Measurements from ENCODE around the gene PSME2.

The PSME2 gene

DNA sequence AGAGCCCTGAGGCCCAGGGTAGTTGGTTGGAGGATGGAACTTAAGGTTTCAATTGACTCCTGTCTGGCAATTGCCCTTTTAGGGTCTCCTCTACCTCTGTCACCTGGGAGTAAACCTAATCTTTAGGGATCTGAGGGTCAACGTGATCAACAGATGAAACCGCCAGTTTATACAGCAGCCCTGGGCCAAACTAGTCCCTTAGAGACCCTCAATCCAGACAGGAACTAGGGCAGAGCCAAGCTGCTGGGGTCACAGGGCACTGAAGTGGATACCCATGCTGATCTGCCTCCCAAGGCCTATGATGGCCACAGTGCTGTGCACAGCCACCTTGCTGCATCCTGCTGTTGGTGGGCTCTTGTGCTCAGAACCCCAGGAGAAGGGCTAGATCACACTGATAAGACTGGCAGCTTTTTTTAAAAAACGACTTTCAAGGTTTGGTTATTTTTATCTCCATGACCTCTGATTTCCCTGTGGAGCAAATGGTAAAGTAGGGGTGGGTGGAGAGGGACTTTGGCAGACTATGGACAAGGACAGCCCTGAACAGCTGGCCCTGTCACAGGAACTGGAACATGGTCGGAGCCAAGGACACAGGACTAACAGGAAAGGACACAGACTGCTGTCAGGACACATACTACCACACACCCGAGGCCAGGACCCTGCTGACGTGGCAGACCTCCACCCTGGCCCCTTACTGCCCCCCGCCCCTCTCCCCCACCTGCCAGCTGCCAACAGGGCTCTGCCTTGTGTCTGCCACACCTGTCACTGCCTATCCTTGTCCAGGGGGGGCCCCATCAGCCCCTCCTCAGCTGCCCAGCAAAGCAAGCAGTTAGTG lies 15.5 kb downstream of the PSME2 start:
- Histone ChIP-seq H3K27me3 (ENCODE audit: low read depth) (no peaks in the 10 kb centered on the region), H3K36me3 (replicated peaks) (no peaks in the 10 kb centered on the region), H3K9me3 (no peaks in the 10 kb centered on the region), H3K4me1 (peaks cover 4% of the 10 kb centered on the region), H3K4me3 (no peak overlapping the region)
- in situ Hi-C loops (cut with MboI; ENCODE audit: low sequenced_read_pairs): no loop called here
- no peak for DNase-seq (ENCODE audit: low spot score in 2 of 2)

DNA sequence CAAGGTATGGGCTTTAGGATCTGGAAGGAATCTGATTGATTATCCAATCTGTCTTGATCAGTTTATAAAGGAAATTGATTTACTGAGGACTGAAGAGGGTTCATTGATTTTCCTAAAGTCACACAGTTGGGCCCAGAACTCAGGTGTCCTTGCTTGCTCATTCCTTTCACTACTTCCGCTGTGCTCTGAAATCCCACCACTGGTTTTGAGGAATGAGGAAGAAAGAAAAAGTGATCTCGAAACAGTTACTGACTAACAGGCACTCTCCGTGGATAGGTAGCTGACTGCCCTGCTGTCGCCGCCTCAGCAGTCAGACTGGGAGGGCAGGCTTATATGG lies 16.1 kb downstream of the PSME2 start, which contains the start of gene FITM1:
Gene FITM1 (plus strand): TSS at position 280 of the 337 bp plus-strand sequence. CDS start 905 bp downstream, outside the sequence.
- in situ Hi-C loops (cut with MboI; ENCODE audit: low sequenced_read_pairs): no loop called here
- Histone ChIP-seq H3K4me1 (peaks cover 2% of the 10 kb centered on the region), H3K9me3 (no peaks in the 10 kb centered on the region), H3K27me3 (ENCODE audit: low read depth) (no peaks in the 10 kb centered on the region), H3K4me3 (no peak within 1 kb of the TSS), H3K36me3 (replicated peaks) (no peaks in the 10 kb centered on the region)
- no peak for DNase-seq (ENCODE audit: low spot score in 2 of 2)

DNA sequence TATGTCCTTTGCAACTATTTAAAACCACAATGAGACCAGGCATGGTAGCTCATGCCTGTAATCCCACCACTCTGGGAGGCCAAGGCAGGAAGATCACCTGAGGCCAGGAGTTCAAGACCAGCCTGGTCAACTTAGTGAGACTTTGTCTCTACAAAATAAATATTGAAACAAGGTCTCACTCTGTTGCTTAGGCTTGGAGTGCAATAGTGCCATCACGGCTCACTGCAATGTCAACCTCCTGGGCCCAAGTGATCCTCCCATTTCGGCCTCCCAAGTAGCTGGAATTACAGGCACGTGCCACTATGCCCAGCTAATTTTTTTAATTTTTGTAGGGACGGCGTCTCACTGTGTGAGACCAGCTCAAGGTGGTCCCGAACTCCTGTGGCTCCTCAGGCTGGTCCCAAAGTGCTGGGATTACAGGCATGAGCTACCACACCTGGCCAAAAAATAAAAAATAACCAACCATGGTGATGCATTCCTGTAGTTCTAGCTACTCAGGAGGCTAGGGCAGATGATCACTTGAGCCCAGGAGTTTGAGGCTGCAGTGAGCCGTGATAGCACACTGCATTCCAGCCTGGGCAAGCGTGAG lies 16.9 kb downstream of the PSME2 start:
- in situ Hi-C loops (cut with MboI; ENCODE audit: low sequenced_read_pairs): no loop called here

DNA sequence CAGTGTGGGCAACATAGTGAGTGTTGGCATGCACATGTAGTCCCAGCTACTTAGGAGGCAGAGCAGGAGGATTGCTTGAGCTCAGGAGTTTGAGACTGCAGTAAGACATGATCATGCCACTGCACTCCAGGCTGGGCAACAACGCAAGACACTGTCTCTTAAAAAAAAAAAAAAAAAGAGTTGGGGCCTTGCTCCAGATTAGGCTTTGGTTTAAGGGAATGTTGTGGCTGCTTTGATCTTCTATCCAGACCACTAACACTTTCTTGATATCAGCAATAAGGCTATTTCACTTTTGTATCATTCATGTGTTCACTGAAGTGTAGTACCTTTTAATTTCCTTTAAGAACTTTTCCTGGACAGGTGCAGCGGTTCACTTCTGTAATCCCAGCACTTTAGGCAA lies 18.7 kb downstream of the PSME2 start:
- in situ Hi-C loops (cut with MboI; ENCODE audit: low sequenced_read_pairs): no loop called here
- no peak for DNase-seq (ENCODE audit: low spot score in 2 of 2)

More for the DNA sequence above, 16.9 kb downstream of the PSME2 start:
- Histone ChIP-seq H3K27me3 (ENCODE audit: low read depth) (no peaks in the 10 kb centered on the region), H3K4me3 (no peak overlapping the region), H3K9me3 (no peaks in the 10 kb centered on the region), H3K36me3 (replicated peaks) (no peaks in the 10 kb centered on the region), H3K4me1 (no peaks in the 10 kb centered on the region)
- no peak for DNase-seq (ENCODE audit: low spot score in 2 of 2)

DNA sequence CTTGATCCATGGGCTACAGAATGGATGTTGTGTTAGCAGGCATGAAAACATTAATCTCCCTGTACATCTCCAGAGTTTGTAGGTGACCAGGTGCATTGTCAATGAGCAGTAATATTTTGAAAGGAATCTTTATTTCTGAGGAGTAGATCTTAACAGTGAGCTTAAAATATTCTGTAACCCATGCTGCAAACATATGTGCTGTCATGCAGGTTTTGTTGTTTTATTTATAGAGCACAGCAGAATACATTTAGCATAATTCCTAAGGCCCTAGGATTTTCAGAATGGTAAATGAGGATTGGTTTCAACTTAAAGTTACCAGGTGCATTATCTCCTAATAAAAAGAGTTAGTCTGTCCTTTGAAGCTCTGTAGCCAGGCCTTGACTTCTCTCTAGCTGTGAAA lies 19.5 kb downstream of the PSME2 start:
- no peaks in the 10 kb centered on the region for H3K4me1 ChIP-seq
- H3K9me3 ChIP-seq: no peaks in the 10 kb centered on the region
- in situ Hi-C loops (cut with MboI; ENCODE audit: low sequenced_read_pairs): no loop called here
- no peak overlapping the region for H3K4me3 ChIP-seq
- peaks cover 8% of the 10 kb centered on the region for H3K36me3 ChIP-seq (replicated peaks)
- no peak for DNase-seq (ENCODE audit: low spot score in 2 of 2)
- H3K27me3 ChIP-seq (ENCODE audit: low read depth): no peaks in the 10 kb centered on the region

More for the DNA sequence above, 18.7 kb downstream of the PSME2 start:
- Histone ChIP-seq H3K4me3 (no peak overlapping the region), H3K4me1 (no peaks in the 10 kb centered on the region), H3K36me3 (replicated peaks) (peaks cover 6% of the 10 kb centered on the region), H3K27me3 (ENCODE audit: low read depth) (no peaks in the 10 kb centered on the region), H3K9me3 (no peaks in the 10 kb centered on the region)

DNA sequence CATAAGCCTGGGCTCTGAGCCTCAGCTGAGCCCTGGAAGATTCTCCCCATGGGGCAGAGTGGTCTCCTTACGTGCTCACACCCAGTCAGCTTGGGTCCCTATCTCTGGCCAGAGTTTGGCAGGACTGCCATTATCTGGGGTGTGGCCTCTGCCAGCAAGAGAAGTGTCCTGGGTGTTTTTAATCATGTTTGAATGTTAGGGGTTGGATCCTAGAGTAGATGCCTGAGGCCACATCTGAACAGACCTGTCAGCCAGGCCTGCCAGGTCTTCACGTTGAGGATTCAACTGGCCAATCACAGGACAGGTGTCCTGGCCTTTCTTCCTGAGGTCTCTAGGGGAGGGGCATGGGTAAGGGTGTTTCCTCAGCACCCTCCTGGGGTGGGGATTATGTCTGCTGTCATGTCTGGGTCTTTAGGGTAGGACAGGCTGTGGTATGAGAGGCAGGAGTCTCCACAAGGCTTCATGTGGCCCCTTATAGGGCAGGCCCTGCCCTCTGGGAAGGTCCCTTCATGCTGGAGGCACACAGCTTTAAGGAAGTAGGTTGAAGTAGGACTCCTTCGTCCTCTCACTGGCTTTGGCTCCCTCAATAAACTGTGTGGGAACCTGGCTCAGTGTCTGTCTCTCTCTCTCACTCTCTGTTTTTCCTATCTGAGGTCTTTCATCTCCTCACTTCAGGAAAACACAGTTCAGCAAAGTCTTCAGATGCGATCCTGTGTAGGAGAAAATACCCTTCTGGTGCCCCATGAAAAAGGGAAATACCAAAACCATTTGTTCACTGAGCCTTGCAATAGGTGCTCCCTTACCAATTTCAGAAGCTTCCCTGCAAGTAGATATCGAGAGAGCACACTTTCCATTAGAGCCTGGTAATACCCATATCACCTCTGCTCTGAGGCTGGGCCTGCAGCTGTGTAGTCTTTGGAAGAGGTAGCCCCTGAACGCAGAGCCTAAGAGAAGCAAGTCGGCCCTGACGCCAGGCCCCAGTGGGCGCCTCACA lies 22.7 kb downstream of the PSME2 start:
- no peaks in the 10 kb centered on the region for H3K4me1 ChIP-seq
- no peak overlapping the region for H3K4me3 ChIP-seq
- DNase-seq (ENCODE audit: low spot score in 2 of 2): no peak
- no peaks in the 10 kb centered on the region for H3K27me3 ChIP-seq (ENCODE audit: low read depth)
- no peaks in the 10 kb centered on the region for H3K9me3 ChIP-seq
- H3K36me3 ChIP-seq (replicated peaks): peaks cover 37% of the 10 kb centered on the region
- in situ Hi-C loops (cut with MboI; ENCODE audit: low sequenced_read_pairs): no loop called here

DNA sequence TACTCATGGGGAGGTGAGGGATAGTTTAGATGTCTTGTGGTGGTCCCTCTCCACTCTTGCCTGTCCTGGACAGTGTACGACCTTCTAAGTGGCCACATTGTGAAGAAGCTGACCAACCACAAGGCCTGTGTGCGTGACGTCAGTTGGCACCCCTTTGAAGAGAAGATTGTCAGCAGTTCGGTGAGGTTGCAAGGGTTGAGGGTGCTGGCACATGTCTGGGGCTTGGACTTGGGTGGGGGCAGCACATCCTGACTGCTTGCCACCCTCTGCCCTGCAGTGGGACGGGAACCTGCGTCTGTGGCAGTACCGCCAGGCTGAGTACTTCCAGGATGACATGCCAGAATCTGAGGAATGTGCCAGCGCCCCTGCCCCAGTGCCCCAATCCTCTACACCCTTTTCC lies 23.5 kb downstream of the PSME2 start:
- H3K27me3 ChIP-seq (ENCODE audit: low read depth): no peaks in the 10 kb centered on the region
- DNase-seq (ENCODE audit: low spot score in 2 of 2): no peak
- no peaks in the 10 kb centered on the region for H3K4me1 ChIP-seq
- H3K36me3 ChIP-seq (replicated peaks): peaks cover 45% of the 10 kb centered on the region
- no peaks in the 10 kb centered on the region for H3K9me3 ChIP-seq
- no peak overlapping the region for H3K4me3 ChIP-seq
- in situ Hi-C loops (cut with MboI; ENCODE audit: low sequenced_read_pairs): no loop called here

DNA sequence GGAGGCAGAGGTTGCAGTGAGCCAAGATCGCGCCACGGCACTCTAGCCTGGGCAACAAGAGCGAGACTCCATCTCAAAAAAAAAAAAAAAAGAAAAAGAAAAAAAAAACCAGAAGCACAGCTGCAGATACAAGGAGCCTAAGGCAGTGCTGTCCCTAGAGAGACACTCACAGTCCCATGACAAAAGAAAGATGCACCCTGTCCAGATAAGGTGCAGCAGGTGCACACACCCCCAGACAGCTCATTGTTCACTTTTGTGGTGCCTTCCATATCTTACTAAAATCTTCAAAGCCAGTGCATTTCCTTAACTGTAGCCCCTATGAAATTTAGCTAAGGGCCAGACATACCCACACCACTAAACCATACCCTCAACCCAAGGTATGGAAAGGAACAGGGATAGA lies 24.0 kb downstream of the PSME2 start:
- Histone ChIP-seq H3K36me3 (replicated peaks) (peaks cover 47% of the 10 kb centered on the region), H3K27me3 (ENCODE audit: low read depth) (no peaks in the 10 kb centered on the region)
- in situ Hi-C loops (cut with MboI; ENCODE audit: low sequenced_read_pairs): no loop called here

DNA sequence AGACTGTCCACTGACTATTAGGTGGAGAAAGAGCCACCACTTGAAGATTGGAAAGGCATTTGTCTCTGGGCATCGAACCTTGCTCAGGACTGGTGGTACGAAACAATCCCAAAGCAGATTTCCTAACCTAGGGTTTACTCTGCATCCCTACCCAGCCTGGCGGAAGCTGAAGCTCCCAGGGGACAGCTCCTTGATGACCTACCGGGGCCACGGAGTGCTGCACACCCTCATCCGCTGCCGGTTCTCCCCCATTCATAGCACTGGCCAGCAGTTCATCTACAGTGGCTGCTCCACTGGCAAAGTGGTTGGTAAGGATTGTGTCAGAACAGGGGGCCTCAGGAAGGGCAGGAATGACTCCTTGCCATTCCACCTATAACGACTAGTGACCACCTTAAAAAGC lies 25.2 kb downstream of the PSME2 start:
- peaks cover 52% of the 10 kb centered on the region for H3K36me3 ChIP-seq (replicated peaks)
- DNase-seq (ENCODE audit: low spot score in 2 of 2): no peak
- H3K4me1 ChIP-seq: peaks cover 2% of the 10 kb centered on the region
- no peak overlapping the region for H3K4me3 ChIP-seq
- no peaks in the 10 kb centered on the region for H3K27me3 ChIP-seq (ENCODE audit: low read depth)
- in situ Hi-C loops (cut with MboI; ENCODE audit: low sequenced_read_pairs): no loop called here
- H3K9me3 ChIP-seq: no peaks in the 10 kb centered on the region

More for the DNA sequence above, 24.0 kb downstream of the PSME2 start:
- DNase-seq (ENCODE audit: low spot score in 2 of 2): no peak
- no peaks in the 10 kb centered on the region for H3K4me1 ChIP-seq
- no peaks in the 10 kb centered on the region for H3K9me3 ChIP-seq
- no peak overlapping the region for H3K4me3 ChIP-seq

DNA sequence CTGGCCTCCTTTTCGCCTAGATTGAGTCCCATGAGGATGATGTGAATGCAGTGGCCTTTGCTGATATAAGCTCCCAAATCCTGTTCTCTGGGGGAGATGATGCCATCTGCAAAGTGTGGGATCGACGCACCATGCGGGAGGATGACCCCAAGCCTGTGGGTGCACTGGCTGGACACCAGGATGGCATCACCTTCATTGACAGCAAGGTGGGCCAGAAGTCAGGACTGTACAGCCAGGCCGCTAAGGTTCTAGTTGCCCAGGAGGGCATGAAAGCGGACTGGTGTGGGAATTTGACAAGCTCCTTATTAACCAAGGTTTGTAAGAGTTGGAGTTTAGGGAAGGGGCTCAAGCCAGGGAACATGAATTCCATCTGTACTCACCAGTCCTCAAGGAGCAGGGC lies 26.7 kb downstream of the PSME2 start:
- Histone ChIP-seq H3K9me3 (no peaks in the 10 kb centered on the region), H3K4me1 (peaks cover 10% of the 10 kb centered on the region), H3K36me3 (replicated peaks) (peaks cover 52% of the 10 kb centered on the region), H3K27me3 (ENCODE audit: low read depth) (no peaks in the 10 kb centered on the region), H3K4me3 (no peak overlapping the region)
- no peak for DNase-seq (ENCODE audit: low spot score in 2 of 2)
- in situ Hi-C loops (cut with MboI; ENCODE audit: low sequenced_read_pairs): no loop called here

DNA sequence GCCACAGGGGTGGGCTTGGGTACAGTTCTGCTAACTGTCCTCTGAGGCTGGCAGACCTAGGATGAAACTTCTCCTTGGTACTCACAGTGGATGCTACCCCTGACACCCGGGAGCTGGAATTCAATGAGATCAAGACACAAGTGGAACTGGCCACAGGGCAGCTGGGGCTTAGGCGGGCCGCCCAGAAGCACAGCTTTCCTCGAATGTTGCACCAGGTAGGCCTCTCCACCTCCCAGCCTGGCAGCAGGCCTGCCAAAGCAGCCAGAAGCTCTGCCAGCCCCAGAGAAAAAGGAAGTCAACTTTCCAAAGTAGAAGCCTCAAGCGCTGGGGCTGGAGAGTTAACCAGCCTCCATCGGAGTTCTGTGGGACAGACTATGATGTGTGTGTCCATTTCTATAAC lies 29.2 kb downstream of the PSME2 start:
- no peak for DNase-seq (ENCODE audit: low spot score in 2 of 2)
- in situ Hi-C loops (cut with MboI; ENCODE audit: low sequenced_read_pairs): no loop called here
- H3K4me1 ChIP-seq: peaks cover 10% of the 10 kb centered on the region
- no peaks in the 10 kb centered on the region for H3K9me3 ChIP-seq
- no peak overlapping the region for H3K4me3 ChIP-seq
- H3K36me3 ChIP-seq (replicated peaks): peaks cover 44% of the 10 kb centered on the region
- no peaks in the 10 kb centered on the region for H3K27me3 ChIP-seq (ENCODE audit: low read depth)

DNA sequence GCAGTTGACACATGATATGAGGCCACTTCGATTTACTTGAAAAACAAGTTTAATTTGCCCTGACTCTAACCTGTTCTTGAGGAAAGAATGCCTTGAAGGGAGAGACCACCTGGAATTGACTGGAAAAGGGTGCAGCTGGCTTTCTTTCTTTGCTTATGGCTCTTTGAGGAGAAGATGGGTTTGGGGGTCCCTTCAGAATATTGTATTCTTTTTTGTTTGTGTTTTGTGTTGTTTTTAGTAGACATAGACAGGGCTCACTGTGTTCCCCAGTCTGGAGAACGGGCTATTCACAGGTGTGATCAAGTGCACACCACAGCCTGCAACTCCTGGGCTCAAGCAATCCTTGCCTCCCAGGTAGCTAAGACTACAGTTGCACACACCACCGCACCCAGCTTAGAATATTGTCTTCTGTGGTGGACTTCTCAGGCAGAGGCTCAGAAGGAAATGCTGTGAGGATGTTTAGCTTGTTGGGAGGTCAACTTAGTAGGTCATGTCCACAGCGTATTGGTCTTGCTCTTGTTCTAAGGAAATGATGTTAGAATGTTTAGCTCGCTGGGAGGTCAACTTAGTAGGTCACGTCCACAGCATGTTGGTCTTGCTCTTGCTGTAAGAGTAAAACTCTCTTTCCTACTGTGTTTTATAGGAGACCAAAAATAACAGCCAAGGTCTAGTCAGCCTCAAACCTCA lies 30.1 kb downstream of the PSME2 start:
- H3K4me1 ChIP-seq: peaks cover 10% of the 10 kb centered on the region
- H3K4me3 ChIP-seq: peak overlapping the region; percentile 91; the same call in 1 of the 2 replicates
- peaks cover 40% of the 10 kb centered on the region for H3K36me3 ChIP-seq (replicated peaks)
- H3K9me3 ChIP-seq: no peaks in the 10 kb centered on the region
- no peaks in the 10 kb centered on the region for H3K27me3 ChIP-seq (ENCODE audit: low read depth)
- no peak for DNase-seq (ENCODE audit: low spot score in 2 of 2)
- in situ Hi-C loops (cut with MboI; ENCODE audit: low sequenced_read_pairs): no loop called here

DNA sequence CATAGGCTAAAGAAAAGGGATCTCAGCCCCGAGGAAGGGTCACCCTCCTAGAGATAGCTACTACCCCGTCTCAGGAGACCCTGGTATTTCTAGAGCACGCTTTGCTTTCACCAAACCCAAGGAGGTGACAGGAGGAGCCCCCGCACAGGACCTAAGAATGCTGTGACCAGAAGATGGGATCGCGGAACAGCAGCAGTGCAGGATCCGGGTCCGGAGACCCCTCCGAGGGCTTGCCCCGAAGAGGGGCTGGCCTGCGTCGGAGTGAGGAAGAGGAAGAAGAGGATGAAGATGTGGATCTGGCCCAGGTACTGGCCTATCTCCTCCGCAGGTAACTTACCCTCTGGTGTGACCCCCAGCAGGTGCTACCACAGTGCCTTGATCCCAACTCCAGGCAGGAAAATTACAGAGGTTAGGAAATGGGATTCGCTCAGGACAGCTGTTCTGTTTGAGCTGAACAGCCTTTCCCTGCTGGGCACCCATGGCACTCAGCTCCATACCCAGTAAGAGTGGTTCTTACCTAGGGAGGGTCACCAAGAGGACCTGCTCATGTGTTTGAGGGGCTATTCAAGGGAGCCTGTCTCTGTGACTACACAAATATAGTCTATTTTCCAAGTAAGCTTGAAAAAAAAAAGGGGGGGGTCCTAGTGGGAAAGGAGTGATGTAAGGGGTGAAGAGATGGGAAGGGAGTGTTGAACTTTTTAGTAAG lies 30.8 kb downstream of the PSME2 start:
- no peaks in the 10 kb centered on the region for H3K9me3 ChIP-seq
- in situ Hi-C loops (cut with MboI; ENCODE audit: low sequenced_read_pairs): no loop called here
- H3K4me1 ChIP-seq: peaks cover 10% of the 10 kb centered on the region
- H3K27me3 ChIP-seq (ENCODE audit: low read depth): no peaks in the 10 kb centered on the region
- DNase-seq (ENCODE audit: low spot score in 2 of 2): no peak
- peak overlapping the region; percentile 91 for H3K4me3 ChIP-seq
- peaks cover 33% of the 10 kb centered on the region for H3K36me3 ChIP-seq (replicated peaks)

Measured in HAP-1 (cell line).